ENCODE data around the gene PDZD7.

Gene PDZD7

DNA sequence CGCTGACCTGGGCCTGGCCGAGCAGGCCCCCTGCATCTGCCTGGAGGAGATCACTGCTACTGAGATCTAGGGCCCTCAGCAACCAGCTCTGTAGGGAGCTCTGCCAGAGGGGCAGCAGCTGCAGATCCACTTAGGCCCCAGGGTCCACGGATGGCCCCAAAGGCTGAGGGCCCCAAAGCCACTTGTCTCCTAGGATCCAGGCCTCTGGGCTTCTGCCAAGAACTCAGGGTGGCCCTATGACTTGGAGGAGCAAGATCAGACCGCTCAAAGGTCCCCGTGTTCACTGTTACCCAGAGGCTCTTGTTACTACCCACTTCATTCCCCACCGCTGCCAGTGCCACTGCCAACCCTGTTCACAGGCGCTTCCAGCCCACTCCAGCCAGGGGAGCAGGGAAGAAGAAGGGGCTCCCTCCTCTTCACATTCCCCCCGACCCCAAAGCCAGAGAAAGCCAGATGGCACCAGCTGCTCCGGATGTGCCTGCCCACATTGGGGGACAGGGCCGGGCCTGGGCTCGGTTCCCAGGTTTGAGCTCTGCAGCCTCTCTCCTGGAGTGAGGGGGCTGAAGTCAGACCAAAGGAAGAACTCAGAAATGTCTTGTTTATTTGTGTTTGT lies 23.7 kb downstream of the PDZD7 start:
- POLR2A ChIA-PET (ENCODE audit: low non-redundant PET) = interaction anchor here (1.1 kb wide), 1 partner anchor 9 kb away, joined by 3 read pairs; no protein-coding TSS in a partner anchor
- no peak for DNase-seq (ENCODE audit: low spot score)
- peak overlapping the region; percentile 63 for H3K27ac ChIP-seq
- CTCF ChIA-PET = interaction anchor here (1.4 to 3.7 kb wide), 3 partner anchors 9 to 25 kb away, joined by 3 to 27 read pairs (median 19); partner anchors contain the start of gene LZTS2
- TF ChIP-seq, protein P1, sequence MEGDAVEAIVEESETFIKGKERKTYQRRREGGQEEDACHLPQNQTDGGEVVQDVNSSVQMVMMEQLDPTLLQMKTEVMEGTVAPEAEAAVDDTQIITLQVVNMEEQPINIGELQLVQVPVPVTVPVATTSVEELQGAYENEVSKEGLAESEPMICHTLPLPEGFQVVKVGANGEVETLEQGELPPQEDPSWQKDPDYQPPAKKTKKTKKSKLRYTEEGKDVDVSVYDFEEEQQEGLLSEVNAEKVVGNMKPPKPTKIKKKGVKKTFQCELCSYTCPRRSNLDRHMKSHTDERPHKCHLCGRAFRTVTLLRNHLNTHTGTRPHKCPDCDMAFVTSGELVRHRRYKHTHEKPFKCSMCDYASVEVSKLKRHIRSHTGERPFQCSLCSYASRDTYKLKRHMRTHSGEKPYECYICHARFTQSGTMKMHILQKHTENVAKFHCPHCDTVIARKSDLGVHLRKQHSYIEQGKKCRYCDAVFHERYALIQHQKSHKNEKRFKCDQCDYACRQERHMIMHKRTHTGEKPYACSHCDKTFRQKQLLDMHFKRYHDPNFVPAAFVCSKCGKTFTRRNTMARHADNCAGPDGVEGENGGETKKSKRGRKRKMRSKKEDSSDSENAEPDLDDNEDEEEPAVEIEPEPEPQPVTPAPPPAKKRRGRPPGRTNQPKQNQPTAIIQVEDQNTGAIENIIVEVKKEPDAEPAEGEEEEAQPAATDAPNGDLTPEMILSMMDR (conservative IDR thresholded peaks at IDR 0.05; ENCODE audit: low read depth) = no peak

DNA sequence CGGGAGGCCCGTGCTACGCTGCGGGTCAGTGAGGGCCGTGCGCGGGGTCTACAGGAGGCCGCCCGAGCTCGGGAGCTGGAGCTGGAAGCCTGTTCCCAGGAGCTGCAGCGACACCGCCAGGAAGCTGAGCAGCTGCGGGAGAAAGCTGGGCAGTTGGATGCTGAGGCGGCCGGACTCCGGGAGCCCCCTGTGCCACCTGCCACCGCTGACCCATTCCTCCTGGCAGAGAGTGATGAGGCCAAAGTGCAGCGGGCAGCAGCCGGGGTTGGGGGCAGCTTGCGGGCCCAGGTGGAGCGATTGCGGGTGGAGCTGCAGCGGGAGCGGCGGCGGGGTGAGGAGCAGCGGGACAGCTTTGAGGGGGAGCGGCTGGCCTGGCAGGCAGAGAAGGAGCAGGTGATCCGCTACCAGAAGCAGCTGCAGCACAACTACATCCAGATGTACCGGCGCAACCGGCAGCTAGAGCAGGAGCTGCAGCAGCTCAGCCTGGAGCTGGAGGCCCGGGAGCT lies 24.3 kb downstream of the PDZD7 start:
- TF ChIP-seq, protein P1 (conservative IDR thresholded peaks at IDR 0.05; ENCODE audit: low read depth) = no peak
- peak overlapping the region; percentile 63 for H3K27ac ChIP-seq
- ChIA-PET POLR2A (ENCODE audit: low non-redundant PET) (interaction anchor here (0.9 to 1.1 kb wide), 2 partner anchors 8 to 36 kb away, joined by 3 read pairs; no protein-coding TSS in a partner anchor), CTCF (interaction anchor here (1.4 to 3.7 kb wide), 3 partner anchors 8 to 26 kb away, joined by 3 to 27 read pairs (median 19); partner anchors contain the start of gene LZTS2)
- DNase-seq (ENCODE audit: low spot score) = no peak

DNA sequence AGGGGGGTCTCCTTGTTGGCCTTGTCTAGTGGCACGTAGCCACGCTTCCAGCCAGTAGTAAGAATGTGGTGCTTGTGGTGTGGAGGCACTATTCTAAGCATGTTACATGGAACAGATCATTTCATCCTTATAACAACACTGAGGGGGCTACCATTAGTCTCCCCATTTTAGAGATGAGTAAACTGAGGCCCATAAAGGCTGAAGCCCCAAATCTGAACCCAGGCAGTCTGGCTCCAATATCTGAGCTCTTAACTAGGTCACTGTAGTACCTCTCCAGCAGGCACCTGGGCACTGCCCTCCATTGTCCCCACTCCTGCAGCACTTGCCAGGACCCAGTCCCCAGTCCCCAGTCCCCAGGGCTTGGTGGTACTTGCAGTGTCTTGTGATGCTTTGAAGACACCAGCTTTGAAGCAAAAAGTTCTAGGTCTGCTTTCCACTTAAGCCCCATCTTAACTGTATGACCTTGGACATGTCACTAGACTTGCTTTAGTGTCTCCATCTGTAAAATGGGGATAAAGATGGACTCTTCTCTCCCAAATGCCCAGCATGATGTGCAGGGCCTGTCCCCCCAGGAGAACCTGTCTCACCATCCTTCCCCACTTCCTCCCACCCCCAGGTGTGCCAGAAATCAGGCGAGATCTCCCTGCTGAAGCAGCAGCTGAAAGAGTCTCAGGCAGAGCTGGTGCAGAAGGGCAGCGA lies 24.9 kb downstream of the PDZD7 start:
- no peak for DNase-seq (ENCODE audit: low spot score)
- peak overlapping the region; percentile 63 for H3K27ac ChIP-seq
- TF ChIP-seq, protein P1 (conservative IDR thresholded peaks at IDR 0.05; ENCODE audit: low read depth) = no peak
- ChIA-PET CTCF (interaction anchor here (1.0 to 3.6 kb wide), 2 partner anchors 12 to 60 kb away, joined by 4 to 19 read pairs; no protein-coding TSS in a partner anchor), POLR2A (ENCODE audit: low non-redundant PET) (interaction anchor here (0.9 to 1.1 kb wide), 2 partner anchors 8 to 37 kb away, joined by 3 read pairs; no protein-coding TSS in a partner anchor)

DNA sequence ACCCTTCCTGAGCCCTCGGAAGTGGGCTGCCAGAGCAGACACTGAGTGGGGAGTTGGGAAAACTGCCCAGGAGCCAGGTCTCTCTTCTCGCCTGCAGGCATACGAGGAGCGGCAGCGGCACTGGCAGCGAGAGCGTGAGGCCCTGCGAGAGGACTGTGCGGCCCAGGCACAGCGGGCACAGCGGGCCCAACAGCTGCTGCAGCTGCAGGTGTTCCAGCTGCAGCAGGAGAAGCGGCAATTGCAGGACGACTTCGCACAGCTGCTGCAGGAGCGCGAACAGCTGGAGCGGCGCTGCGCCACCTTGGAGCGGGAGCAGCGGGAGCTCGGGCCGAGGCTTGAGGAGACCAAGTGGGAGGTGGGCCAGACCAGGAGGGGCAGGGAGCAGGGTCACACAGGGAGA lies 25.6 kb downstream of the PDZD7 start:
- CTCF ChIA-PET = interaction anchor here (0.6 to 2.4 kb wide), 3 partner anchors 11 to 61 kb away, joined by 3 to 9 read pairs (median 4); no protein-coding TSS in a partner anchor
- POLR2A ChIA-PET (ENCODE audit: low non-redundant PET) = no interaction called here
- TF ChIP-seq, protein P1 (conservative IDR thresholded peaks at IDR 0.05; ENCODE audit: low read depth) = no peak
- H3K27ac ChIP-seq = no peak overlapping the region
- no peak for DNase-seq (ENCODE audit: low spot score)

DNA sequence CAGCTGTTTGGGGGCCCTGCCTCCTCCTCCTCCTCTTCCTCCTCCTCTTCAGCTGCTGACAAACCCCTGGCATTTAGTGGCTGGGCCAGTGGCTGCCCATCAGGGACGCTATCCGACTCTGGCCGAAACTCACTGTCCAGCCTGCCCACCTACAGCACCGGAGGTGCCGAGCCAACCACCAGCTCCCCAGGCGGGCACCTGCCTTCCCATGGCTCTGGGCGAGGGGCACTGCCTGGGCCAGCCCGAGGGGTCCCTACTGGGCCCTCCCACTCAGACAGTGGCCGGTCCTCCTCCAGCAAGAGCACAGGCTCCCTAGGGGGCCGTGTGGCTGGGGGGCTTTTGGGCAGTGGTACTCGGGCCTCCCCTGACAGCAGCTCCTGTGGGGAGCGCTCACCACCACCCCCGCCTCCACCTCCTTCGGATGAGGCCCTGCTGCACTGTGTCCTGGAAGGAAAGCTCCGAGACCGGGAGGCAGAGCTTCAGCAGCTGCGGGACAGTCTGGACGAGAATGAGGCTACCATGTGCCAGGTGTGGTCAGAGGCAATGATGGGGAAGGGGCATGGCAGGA lies 27.2 kb downstream of the PDZD7 start:
- DNase-seq (ENCODE audit: low spot score) = no peak
- ChIA-PET CTCF (interaction anchor here (0.6 to 5.2 kb wide), 6 partner anchors 8 to 104 kb away, joined by 4 to 24 read pairs (median 8); no protein-coding TSS in a partner anchor), POLR2A (ENCODE audit: low non-redundant PET) (no interaction called here)
- H3K27ac ChIP-seq = peak overlapping the region; percentile 23
- TF ChIP-seq, protein P1 (conservative IDR thresholded peaks at IDR 0.05; ENCODE audit: low read depth) = no peak

DNA sequence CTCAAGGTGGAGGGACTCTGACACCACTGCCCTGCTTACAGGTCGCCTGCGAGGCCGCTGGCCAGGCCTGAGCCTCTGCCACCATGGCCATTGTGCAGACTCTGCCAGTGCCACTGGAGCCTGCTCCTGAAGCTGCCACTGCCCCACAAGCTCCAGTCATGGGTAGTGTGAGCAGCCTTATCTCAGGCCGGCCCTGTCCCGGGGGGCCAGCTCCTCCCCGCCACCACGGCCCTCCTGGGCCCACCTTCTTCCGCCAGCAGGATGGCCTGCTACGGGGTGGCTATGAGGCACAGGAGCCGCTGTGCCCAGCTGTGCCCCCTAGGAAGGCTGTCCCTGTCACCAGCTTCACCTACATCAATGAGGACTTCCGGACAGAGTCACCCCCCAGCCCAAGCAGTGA lies 28.5 kb downstream of the PDZD7 start:
- CTCF ChIA-PET = interaction anchor here (0.6 to 5.2 kb wide), 4 partner anchors 9 to 574 kb away, joined by 3 to 24 read pairs (median 6); no protein-coding TSS in a partner anchor
- H3K27ac ChIP-seq = peak overlapping the region; percentile 99
- TF ChIP-seq, protein P1 (conservative IDR thresholded peaks at IDR 0.05; ENCODE audit: low read depth) = no peak
- no peak for DNase-seq (ENCODE audit: low spot score)
- POLR2A ChIA-PET (ENCODE audit: low non-redundant PET) = interaction anchor here (1.1 kb wide), 1 partner anchor 10 kb away, joined by 8 read pairs; no protein-coding TSS in a partner anchor

Measured in RWPE1 (cell line).